DMS79 (cell line): ENCODE results near the gene GLDN.

Source experiments
- DNase-seq: peaks from one replicate; lab custom pipeline; 2025; lab: John Stamatoyannopoulos, UW

Gene GLDN

GRCh38 chr15:51356983-51357382 lies 15.5 kb downstream of the GLDN start:
- DNase-seq = no peak

- no peak for DNase-seq
These were observed 18.5 kb downstream of the GLDN start for GRCh38 chr15:51359981-51360380.

DNA sequence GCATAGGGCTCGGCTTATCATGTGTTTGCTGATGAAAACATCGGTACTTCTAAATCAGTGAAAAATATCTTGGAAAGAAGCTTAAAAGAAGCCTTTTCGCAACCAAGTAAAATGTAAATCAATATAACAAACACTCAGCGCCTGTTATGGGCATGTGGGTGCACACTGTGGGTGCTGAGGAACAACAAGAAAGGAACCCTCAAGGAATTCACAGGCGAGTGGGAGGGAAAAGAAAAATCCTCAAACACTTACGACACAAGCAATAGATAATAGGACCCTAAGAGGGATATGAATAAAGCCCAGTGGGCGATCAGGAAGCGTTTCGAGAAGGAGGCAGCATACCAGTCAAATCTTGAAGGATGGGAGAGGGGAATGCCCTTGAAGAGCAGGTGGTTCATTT lies 21.9 kb downstream of the GLDN start:
- DNase-seq = no peak

DNA sequence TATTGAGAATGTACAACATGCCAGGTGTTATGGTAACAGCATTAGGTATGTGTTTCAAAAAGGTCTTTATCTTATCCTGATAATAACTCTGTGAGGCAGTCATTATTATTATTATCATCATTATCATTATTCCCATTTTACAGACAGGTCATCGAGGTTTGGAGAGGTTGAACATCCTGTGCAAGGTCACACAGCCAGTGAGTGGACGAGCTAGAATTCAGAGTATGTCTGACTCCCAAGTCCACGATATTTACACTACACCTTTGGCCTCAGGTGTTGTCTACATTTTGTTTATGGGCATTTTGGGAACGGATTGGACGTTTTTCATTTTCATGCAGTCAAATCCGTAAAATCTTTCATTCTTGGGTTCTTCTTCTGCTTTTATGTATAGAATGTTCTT lies 24.0 kb downstream of the GLDN start:
- DNase-seq = no peak

- DNase-seq = no peak
These were observed 24.6 kb downstream of the GLDN start for GRCh38 chr15:51366071-51366470.

- DNase-seq = no peak
These were observed 25.5 kb downstream of the GLDN start for GRCh38 chr15:51366920-51367319.

DNA sequence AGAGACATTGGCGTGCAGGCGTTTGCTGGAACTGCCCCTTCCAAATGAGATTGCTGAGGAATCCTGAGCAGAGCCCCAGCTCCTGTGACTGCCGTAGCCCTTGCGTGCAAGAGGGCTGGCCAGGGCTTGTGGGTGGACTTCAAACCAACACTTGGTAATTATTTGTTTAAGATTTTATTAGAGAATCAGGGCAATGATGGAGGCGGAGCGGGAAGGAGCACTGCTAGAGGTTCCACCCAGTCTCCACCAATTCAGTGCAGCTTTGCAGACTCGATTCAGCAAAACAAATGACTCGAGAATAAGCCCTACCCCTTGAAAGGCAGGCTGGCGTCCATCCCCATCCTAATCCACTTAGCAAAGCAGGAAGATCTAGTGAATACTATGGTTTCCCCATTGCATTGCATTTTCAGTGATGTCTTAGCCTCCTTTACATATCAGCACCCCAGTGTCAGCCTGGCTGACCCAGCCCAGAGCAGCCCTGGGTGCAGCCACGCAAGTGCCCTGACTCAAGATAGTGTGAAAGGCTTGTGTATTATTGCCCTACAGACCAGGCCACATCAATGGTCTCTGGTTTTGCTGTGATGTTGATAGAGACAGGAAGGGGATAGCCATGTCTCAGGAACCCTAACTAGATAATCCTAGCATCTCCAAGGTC lies 26.0 kb downstream of the GLDN start:
- no peak for DNase-seq

- DNase-seq = no peak
These were observed 26.9 kb downstream of the GLDN start for GRCh38 chr15:51368307-51368706.

- DNase-seq = no peak
These were observed 27.4 kb downstream of the GLDN start for GRCh38 chr15:51368751-51369450.

DNA sequence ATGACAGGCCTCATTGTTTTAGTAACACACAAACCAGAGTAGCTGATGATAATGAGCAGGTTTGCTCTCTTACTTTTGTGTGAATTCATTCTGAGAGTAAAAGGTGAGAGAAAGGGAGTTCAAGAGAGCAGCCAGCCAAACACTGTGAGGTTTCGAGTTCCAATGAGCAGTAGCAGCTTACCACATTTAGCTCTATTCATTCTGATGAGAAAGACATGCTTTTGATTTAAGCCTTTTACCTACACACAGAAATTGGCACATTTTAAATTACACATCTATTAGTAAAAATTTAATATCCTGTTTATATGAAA lies 28.0 kb downstream of the GLDN start:
- no peak for DNase-seq

DNA sequence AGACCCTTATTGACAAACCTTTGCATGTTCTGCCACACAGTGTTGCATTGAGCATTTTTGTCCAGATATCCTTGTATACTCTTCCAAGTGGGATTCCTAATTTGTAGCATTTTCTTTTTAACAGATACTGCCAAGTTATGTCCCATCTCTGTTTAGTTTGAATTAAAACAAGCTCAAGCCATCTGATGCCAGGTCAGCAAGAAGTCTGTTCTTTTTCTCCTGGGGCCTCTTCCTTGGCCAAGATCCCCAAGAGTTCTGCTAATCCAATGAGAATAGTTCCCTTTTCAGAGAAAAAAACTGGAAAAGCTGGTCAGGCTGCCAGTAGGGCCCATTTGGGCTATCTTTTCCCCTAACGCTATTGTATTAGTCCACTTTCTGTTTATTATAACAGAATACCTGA lies 29.8 kb downstream of the GLDN start:
- DNase-seq = no peak

DNA sequence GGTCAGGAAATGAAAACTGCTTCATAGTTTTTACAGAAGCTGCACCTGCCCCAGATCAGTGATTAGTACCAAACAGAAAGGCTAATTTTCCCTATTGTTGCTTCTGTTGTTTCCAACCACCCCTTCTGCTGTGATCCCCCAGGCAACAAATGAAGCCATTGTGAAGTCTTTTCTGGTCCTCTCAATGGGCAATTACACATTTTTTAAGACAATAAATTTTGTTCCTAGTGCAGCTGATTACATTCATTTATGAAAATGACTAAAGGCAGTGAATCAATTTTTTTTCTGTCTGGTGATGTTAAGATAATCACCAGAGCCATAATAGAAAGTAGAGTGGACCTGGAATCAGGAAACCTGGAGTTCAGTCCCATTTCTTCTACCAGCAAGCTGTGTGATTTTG lies 32.7 kb downstream of the GLDN start:
- no peak for DNase-seq

GRCh38 chr15:51375966-51376640 lies 34.6 kb downstream of the GLDN start:
- DNase-seq = no peak

- DNase-seq = no peak
These were observed 35.8 kb downstream of the GLDN start for GRCh38 chr15:51377038-51377786.

DNA sequence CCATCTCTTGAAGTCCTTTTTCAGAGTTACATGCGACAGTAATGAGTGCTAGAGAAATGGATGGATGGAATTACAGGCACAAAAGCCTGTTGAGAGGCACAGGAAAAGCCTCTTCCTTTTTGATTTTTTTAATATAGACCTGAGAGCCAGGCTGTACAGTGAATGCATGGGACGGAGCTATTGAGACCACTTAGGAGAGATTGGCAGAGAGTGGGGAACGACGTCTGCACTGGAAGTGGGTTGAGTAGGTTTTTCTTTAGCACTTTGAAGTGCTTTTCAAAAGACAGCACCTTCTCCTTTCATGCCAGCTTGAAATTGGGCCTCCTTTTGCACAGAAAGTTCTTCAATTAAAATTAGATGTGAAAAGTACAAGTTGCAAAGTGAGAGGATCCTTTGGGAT lies 37.0 kb downstream of the GLDN start:
- DNase-seq = no peak

DNA sequence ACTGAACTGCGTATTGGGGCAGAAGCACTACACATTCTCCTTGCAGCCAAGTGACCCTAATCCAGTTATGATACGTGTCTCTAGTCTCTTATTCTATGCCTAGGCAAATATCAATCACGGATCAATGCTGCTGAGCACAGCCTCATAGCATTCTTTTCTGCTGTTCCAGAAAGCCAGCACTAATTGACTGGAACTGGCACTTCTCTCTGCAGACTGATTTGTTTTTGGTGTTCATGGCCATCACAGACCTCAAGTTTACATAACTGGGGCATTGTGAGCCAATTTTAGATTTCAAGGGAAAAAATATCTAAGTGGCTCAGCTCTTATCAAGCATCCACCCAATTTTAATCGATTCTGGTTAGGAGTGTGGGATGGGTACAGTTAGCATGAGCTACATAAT lies 37.9 kb downstream of the GLDN start:
- no peak for DNase-seq

DNA sequence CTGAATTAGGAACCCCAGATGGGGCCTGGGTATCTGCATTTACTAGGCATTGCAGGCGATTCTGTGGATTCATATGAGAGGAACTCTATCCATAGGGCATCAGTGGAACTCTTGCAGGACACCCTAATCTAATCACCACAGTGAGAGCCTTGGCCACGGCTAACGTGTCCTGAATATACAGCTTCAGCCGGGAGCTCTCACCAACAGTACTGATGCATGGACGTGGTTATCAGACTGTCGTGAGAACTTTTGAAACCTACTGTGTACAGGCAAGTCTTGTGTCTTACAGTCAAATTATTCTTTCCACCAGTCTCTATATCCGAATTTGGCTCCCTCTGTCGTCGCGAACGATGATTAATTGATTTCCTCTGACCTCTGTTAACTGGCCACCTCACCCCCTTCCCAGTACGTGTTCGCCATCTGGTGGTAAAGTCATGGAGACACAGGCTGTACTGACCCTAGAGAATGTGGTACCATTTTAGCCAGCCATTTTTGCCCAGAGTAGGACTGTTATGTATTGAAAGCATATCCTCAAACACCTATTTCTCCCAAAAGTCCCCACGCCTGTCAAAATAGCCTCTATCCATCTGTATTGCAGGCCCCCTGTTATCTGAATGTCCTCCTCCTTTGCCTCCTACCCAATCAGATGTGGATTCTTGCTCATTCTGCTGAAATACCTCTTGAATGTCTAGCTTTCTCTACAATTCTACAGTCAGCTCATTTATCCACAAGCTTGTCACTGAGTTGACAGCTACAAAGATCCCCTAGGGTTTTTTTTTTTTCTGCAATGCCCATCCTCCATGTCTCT lies 39.7 kb downstream of the GLDN start:
- DNase-seq = no peak

DNA sequence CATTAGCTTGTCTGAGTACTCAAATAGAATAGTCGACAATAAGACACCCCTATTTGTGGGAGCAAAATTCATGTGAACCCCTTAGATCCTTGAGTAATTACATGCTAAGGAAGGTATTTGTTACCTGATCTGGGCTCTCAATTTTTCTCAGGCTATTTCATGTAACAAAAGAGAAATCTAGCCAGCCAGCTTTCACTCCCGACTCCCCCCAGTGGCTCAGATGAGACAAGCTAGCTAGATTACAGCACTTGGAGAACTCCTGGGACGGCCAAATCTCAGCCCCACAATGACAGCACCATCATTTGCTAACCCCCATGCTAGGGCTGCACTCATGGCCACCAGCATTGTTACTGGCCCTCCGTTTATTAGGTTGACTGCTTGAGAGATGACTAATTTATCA lies 41.3 kb downstream of the GLDN start:
- DNase-seq = no peak

DNA sequence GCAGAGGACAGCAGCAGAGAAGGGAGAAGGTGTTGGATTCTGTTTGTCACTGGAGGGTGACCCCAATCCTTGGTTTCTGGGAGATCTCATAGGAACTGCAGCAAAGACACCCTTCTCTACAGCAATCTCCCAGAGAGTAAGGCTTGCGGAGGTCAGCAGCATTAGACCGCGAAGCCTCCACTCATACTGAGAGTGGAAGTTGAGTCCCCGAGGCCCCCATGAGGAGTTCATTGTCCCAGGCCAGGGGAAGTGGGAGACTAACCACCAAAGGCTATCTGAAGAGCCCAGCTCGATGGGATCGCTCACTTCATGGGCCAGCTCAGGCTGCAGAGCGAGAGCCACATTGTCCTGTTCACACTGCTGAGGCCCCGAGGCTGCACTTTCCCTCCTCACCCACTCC lies 44.6 kb downstream of the GLDN start:
- DNase-seq = no peak

- DNase-seq = no peak
These were observed 45.0 kb downstream of the GLDN start for GRCh38 chr15:51386486-51386885.

GRCh38 chr15:51386960-51387698 lies 45.7 kb downstream of the GLDN start:
- DNase-seq = no peak

DNA sequence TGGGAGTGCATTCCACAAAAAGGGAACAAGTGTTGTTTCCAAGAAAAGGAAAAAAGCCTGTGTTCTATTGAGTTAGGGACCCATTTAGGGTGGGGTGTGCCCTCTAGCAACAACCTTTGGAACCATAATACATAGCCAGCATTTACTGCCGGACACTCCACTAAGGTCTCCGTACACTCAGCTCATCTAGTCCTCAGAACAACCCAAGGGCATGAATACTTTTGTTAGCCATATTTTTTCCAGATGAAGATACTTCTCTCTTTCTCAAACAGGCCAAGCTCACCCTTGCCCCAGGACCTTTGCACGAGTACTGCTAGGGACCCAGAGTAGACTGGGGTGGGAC lies 46.2 kb downstream of the GLDN start:
- DNase-seq = no peak
